Measurements from ENCODE around the gene ZP3.
"Not testable (repeated sequence)": the region's sequence is repeated elsewhere in the genome, so short reads cannot be mapped to it uniquely, and the experiment has no call there.

ZP3 gene

DNA sequence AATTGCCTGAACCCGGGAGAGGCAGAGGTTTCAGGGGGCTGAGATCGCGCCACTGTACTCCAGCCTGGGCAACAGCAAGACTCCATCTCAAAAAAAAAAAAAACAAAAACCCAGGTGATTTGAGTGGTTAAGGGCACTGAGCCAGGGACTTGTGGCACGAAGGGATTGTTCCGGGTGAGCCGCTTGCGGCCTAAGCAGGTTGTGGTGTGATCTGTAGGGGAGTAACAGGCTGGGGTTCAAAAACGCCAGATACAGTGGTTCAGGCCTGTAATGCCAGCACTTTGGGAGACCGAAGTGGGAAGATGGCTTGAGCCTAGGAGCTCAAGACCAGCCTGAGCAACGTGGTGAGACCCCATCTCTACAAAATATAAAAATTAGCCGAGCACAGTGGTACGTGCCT is 19.1 kb downstream of the ZP3 start:
- DNase-seq, result peak; percentile 14

GRCh38 chr7:76445577-76446008 is 20.8 kb downstream of the ZP3 start:
- DNase-seq, result peak; percentile 20

- DNase-seq, result not testable (repeated sequence)
Observed at GRCh38 chr7:76457017-76457416, 32.3 kb downstream of the ZP3 start.

GRCh38 chr7:76458504-76458903 is 33.8 kb downstream of the ZP3 start:
- not testable (repeated sequence) for DNase-seq

DNA sequence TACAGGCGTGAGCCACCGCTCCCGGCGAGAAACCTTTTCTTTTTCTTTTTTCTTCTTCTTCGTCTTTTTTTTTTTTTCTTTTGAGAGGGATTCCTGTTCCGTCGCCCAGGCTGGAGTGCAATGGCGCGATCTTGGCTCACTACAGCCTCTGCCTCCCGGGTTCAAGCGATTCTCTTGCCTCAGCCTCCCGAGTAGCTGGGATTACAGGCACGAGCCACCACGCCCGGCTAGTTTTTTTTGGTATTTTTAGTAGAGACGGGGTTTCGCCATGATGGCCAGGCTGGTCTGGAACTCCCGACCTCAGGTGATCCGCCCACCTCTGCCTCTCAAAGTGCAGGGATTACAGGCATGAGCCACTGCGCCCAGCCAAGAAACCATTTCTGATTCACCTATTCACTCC is 36.0 kb downstream of the ZP3 start:
- DNase-seq, result not testable (repeated sequence)

- peak; percentile 51 for DNase-seq
Observed at GRCh38 chr7:76461464-76462101, 36.8 kb downstream of the ZP3 start, which contains the start of gene DTX2. DTX2 (plus strand) TSS chr7:76461709; CDS start chr7:76480510, 18,801 bp downstream.

GRCh38 chr7:76462271-76462882 is 37.6 kb downstream of the ZP3 start:
- DNase-seq, result not testable (repeated sequence)

GRCh38 chr7:76464959-76465358 is 40.2 kb downstream of the ZP3 start:
- DNase-seq, result not testable (repeated sequence)

DNA sequence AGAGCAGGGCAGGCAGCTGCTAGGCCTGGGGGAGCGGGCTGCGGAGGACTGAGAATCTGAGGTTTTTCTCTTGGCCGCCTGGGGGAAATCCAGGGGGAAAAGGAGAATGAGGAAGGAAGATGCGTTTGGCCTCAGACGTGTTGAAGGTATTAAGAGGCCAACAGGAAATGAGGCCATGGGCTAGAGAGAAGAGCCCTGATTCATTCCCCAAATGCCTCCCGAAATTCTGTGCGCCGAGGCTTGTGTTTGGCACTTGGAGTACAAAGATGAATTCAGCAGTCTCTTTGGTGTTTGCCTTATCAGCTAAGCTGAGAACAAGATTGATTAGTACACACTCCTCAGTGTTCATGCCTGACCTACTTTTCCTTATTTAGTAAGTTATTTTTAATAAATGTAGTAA is 41.2 kb downstream of the ZP3 start:
- DNase-seq, result not testable (repeated sequence)

DNA sequence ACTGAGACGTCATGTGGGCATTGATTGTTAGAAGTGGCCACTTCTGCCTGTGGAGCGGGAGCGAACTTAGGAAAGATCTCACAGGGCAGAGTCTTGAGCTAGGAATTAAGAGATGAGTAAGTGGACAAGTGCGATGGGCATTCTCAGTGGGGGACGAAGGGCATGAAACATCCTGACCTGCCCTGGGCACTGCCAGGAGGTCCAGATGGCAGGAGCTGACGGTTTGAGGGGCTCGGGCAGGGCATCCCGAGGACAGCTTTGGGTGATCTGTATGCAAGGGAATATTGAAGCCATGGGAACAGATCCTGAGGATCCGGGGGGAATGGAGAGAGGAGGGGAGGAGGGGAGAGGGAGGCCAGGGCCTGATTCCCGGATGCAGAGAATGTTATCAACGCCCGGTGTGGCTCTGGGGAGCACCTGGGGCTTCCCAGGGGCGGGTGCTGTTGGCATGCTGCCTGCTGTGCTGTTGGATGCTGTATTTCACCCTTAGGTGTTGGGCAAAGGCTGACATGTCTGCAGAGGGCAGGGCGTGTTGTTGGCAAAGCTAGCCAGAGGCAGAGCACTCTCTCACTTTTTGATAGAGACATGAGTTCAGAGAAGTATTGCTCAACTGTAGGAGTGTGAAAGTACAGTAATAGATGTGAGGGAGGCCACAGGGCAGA is 43.1 kb downstream of the ZP3 start:
- DNase-seq, result not testable (repeated sequence)

DNA sequence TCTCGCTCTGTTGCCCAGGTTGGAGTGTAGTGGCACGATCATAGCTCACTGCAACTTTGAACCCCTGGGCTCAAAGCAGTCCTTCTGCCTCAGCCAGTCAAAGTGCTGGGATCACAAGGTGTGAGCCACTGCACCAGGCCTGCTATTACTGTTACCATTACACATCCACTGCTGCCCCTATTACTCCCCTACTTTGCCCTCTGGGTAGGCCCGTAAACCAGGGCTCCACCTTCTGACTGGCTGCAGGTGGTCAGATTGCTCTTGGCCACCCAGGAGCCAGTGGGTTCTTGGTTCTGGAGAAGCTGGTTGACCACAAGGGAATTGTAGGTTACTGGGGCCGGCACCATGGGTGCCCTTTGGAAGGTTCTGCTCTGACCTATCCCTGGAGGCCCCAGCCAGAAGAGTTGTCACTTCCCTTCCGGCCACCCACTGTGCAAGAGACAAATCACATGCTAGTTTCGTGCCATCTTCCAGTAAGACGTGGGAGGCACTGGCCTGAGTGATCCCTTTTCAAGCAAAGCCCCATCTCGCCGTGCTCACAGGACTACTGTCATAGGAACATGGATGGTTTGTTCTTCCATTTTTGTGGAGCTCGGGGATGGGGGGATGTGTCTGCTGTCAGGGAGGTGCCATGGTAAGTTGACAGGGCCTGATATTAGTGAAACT is 46.9 kb downstream of the ZP3 start:
- not testable (repeated sequence) for DNase-seq

DNA sequence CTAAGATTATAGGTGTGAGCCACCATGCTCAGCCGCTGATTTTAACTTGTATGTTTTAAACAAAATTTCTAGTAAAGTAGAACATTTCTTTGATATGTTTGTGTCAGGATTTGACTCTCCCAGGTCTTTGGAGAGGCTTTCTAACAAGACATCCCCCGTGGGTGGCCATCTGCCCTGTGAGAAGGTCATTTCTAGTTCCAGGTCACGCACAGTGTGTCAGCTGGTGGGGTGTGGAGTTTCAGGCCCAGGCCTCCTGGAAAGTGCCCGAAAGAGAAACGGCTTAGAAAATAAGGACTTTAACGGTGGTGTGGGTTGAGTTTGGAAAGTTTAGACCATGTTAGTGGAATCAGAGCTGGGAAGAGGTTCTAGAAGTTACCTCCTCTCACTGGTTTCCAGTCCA is 48.3 kb downstream of the ZP3 start:
- DNase-seq, result not testable (repeated sequence)

- DNase-seq, result not testable (repeated sequence)
Observed at GRCh38 chr7:76476280-76476679, 51.5 kb downstream of the ZP3 start.

GRCh38 chr7:76476742-76477474 is 52.2 kb downstream of the ZP3 start:
- not testable (repeated sequence) for DNase-seq

DNA sequence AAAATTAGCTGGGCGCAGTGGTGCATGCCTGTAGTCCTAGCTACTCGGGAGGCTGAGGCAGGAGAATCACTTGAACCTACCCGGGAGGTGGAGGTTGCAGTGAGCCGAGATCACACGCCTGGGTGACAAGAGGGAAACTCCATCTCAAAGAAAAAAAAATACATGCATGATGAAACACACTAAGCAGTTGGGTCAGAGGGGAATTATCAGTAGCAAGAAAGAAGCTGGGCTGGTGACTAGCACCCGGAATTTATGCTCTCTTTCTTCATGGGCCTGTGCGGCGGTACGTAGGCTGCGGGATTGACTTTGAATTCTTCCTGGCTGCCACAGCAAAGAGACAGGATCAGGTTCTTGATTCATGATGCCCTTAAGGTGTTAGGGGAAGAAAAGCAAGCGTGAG is 54.9 kb downstream of the ZP3 start:
- not testable (repeated sequence) for DNase-seq

DNA sequence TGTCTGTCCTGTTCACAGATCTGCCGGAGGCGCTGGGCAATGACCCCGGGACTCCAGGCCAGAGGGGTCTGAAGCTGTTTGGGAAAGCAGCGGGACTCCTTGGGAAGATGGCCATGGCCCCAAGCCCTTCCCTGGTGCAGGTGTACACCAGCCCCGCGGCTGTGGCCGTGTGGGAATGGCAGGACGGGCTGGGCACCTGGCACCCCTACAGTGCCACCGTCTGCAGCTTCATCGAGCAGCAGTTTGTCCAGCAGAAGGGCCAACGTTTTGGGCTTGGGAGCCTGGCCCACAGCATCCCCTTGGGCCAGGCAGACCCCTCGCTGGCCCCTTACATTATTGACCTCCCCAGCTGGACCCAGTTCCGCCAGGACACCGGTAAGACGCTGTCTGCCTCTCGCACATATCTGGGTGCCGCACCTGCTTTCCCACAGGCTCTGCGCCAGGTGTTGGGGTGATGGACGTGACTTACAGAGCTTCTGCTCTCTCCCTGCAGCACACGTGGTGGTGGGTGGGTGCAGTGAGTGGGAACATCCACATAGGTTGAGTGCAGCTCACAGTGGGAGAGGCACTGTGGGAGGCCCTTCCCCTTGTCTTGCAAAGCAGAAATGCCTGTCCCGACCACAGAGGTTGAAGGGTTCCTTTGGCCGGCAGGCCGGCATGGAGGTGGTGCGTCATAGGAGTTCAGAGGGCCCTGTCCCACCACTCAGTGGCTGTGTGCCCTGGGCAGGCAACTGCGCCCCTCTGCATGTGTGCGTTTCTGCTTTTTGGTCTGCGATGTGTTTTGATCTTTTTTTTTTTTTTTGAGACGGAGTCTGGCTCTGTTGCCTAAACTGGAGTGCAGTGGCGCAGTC is 55.9 kb downstream of the ZP3 start:
- not testable (repeated sequence) for DNase-seq

- not testable (repeated sequence) for DNase-seq
Observed at GRCh38 chr7:76482660-76483059, 57.9 kb downstream of the ZP3 start.

DNA sequence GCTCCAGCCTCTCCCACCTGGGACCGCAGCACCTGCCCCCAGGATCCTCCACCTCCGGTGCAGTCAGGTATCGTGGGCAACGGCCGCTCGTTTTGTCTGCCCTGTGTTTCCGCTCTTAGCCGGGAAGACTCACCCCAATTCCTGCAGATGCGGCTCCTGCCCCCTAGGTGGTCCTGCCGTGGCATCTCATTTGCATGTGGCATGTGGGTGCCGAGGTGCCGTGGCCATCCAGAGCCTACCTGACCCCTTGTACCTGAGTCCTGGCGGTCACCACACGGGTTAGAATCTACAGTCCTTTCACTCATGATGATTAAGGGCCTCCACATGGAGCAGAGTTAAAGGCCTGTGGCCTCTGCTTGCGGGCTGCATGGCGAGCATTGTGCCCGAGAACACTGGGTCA is 58.3 kb downstream of the ZP3 start:
- not testable (repeated sequence) for DNase-seq

- DNase-seq, result not testable (repeated sequence)
Observed at GRCh38 chr7:76484456-76484855, 59.7 kb downstream of the ZP3 start.

- not testable (repeated sequence) for DNase-seq
Observed at GRCh38 chr7:76485822-76486610, 61.3 kb downstream of the ZP3 start.

- peak; percentile 30 for DNase-seq
Observed at GRCh38 chr7:76486618-76487017, 61.9 kb downstream of the ZP3 start.

Data from CD4-positive, alpha-beta T cell treated with Interleukin-21 for 1 hour (primary cell).